Epithelial cell of esophagus (primary cell): ENCODE measurements around the gene TOR3A.

Experiments
- DNase-seq: peaks from one replicate; pipeline ENCODE4 v3.0.0; 2010; ENCODE audit warnings: low read depth
- H3K4me3 ChIP-seq: 2 replicates; pipeline ENCODE4 v1.5.1; 2011; ENCODE audit warnings: mild to moderate bottlenecking, low read length, control low read depth
- CTCF ChIP-seq: IDR thresholded peaks from 2 replicates; pipeline ENCODE4 v1.5.1; 2011; ENCODE audit warnings: low read depth, mild to moderate bottlenecking, low read length, control low read depth, inconsistent platforms; ENCODE audit not compliant: insufficient read depth; ENCODE audit errors: missing control alignments

Gene TOR3A

DNA sequence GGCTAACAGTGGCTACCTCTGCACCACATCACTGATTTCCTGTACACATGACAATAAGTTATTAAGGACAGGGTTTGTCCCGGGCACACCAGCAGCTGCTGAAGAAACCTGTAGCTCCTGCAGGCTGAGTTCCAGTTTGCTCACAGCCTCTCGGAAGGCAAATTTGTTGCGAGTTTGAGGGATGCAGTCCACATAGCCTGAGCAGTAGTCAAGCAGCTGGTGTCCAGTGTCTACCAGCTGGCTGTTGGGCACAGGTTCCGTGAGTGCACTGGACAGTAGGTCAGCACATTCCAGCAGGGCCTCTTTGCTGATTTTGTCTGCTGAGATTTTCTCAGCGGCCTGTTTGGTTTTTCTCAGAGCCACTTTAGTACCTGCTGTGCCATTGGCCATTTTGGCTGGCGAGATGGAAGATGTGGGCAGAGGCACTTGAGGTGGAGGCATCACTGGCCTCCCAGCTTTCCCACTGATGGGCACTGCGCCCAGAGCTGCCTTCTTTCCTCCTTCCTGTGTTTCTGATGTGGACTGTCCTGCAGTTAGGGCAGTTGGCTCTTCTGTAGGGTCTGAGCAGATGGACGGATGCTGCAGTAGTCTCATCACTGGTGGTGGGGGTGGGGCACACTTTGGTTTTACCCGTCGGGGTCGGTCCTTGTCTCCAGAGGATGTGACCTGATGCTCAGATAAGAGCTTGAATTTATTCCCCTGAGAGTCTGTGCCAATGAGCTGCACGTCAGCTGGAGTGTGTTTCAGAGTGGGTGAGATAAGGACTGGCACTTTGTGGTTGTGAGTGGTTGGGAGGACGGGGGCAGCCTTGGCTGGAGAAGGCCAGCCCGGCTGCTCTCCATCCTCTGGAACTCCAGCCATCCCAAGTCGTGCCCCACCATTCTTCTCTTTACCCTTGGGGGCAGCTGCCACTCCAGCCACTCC lies 26.1 kb downstream of the TOR3A start:
- H3K4me3 ChIP-seq, result no peak overlapping the region
- no peak for DNase-seq
- TF ChIP-seq CTCF, result no peak

DNA sequence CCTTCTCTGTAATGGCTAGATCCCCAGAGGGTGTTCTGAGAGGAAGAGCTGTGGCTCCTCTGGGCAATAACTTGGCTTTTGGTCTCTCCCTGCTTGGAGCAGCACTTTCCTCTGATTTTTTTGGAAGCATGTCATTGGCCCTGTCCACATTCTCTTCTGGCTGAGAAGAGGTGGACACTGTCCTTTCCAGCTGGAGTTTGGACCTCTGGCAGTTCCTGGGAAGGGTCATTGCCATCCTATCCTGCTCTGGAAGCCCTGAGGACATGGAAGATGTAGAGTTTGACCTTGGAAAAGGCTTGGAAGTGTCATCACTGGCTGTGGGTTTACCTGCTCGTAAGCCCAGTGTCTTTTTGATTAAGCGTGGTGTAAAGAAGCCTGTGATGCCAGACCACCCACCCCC lies 26.8 kb downstream of the TOR3A start:
- TF ChIP-seq CTCF, result no peak
- no peak for DNase-seq
- H3K4me3 ChIP-seq, result no peak overlapping the region

GRCh38 chr1:179115181-179115580 lies 33.3 kb downstream of the TOR3A start:
- no peak for TF ChIP-seq CTCF
- H3K4me3 ChIP-seq, result no peak overlapping the region
- no peak for DNase-seq

- TF ChIP-seq CTCF, result no peak
- no peak for DNase-seq
- no peak overlapping the region for H3K4me3 ChIP-seq
Observed at GRCh38 chr1:179119513-179119912, 37.6 kb downstream of the TOR3A start.

DNA sequence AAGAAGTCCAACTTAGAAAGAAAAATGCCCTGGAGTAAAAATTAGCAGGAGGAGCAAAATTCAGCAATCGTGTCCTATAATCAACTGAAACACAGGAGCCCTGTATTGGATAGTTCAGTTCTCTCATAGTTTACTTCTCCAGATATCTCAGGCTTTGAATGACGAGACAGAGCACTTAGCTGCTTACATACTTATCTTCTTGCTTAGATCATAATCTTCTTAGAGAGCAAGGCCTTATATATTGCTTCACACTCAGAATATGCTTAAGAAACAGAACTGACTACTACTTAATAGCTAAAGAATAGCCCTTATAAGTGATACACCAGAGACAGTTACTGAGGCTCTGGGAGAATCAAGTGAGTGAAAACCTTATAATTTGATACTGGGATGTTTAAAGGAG lies 38.9 kb downstream of the TOR3A start:
- no peak for DNase-seq
- no peak for TF ChIP-seq CTCF
- no peak overlapping the region for H3K4me3 ChIP-seq

DNA sequence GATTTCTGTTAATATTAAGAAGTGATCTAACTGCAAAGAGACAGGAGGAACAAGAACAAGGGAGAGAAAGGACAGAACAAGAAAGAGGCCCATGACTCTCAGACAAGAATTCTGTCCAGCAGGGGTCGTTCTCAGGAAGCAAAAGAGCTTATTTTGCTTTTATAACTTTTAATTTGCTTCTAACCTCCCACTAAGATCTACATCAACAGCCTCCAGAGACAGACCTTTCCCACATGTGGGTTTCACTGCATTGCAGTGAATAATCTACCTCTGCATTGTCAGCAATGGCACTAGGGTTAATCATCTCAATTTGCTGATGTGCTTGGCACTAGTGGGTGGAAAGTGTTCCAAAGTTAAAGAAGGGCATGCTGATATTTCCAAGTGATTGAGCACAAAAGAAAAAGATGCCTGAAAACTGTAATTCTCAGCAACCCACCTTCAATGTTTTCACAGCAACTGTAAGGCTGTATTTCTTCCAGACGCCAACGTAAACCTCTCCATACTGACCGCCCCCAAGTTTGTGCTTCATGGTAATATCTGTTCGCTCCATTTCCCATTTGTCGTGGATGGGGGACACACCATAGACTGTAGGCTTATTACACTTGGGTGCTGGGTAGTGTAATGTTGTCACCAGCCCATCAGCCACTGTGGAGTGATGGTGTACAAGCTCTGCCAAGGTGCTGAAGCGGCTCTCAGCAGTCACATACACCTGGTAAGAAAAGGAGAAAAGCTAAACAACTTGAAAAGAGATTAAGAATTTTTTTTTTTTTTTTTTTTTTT lies 39.5 kb downstream of the TOR3A start:
- no peak overlapping the region for H3K4me3 ChIP-seq
- peak; percentile 60 for TF ChIP-seq CTCF
- peak; percentile 43 for DNase-seq

DNA sequence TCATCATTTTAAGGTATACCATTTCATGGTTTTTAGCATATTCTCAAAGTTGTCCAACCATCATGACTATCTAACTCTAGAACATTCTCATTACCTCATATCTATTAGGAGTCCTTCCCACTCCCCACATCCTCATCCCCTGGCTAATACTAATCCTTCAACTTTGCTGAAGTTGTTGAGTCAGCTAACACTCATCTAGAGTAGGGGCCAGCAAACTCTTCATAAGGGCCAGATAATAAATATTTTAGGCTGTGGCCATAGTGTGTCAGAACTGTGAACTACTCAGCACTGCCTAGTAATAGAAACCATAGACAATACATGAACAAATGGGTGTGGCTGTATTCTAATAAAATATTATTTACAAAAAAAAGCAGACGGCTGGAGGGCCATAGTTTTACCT lies 43.0 kb downstream of the TOR3A start:
- peak; percentile 61 for DNase-seq
- TF ChIP-seq CTCF, result no peak
- H3K4me3 ChIP-seq, result no peak overlapping the region
